ENCODE measurements around the gene CFAP97D2. TPM values are rescaled to one million over a fixed set of nuclear protein-coding genes. Genes with fewer than 3 reads are reported as not detected.

CFAP97D2 gene
- total RNA-seq, 1 experiment from 2014 or later, result not detected

DNA sequence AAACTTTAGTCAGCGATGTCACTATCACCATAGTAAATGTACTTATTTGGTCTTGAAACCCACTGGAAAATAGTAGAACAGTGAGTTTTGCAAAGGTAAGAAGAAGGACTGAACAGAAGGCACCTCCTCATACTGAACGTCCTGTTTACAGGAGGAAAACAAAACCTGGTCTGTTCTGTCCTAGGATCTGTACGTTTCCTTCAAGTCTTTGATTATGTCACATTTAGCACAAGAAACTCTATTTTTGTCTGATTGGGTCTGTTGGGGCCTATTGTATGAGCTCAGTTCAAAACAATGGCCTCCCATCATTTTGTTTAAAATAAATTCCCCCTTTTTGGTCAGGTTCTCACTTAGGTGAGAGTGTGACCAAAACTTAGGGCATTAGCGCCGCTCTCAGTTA lies 11.2 kb upstream of the CFAP97D2 start:
- no peak for TF ChIP-seq CTCF (IDR thresholded peaks at IDR 0.05; ENCODE audit: insufficient read depth in 1 of 2, low read depth in 1 of 2, low read length in 1 of 2, severe bottlenecking in 1 of 2, unreplicated experiment in 1 of 2)
- Histone ChIP-seq H3K9me3 (peaks cover 5% of the 10 kb centered on the region; the same call in 1 of the 2 replicates), H3K4me3 (ENCODE audit: low read depth, low read length) (no peak overlapping the region), H3K27me3 (replicated peaks; ENCODE audit: control insufficient read depth, insufficient read depth, low read length) (no peaks in the 10 kb centered on the region), H3K36me3 (ENCODE audit: control insufficient read depth, insufficient read depth, low read length) (no peaks in the 10 kb centered on the region), H3K4me1 (no peaks in the 10 kb centered on the region)
- Mint-ChIP-seq H3K27me3 (ENCODE audit: insufficient read depth, unreplicated experiment) (peaks cover 9% of the 10 kb centered on the region), H3K36me3 (ENCODE audit: insufficient read depth, unreplicated experiment) (no peaks in the 10 kb centered on the region), H3K4me3 (ENCODE audit: unreplicated experiment) (no peak overlapping the region), H3K27ac (ENCODE audit: unreplicated experiment) (no peak overlapping the region), H3K9me3 (ENCODE audit: unreplicated experiment) (peaks cover 11% of the 10 kb centered on the region), H3K4me1 (ENCODE audit: low read depth, unreplicated experiment) (no peaks in the 10 kb centered on the region)
- intact Hi-C loops (cut with micrococcal nuclease; ENCODE audit: unreplicated experiment), result no loop called here
- CTCF ChIA-PET, result no interaction called here
- no peak for DNase-seq
- no TSS peak for BruUV-seq (replicated peaks)
- POLR2A ChIA-PET, result no interaction called here

GRCh38 chr13:114173272-114173671 lies 5.8 kb upstream of the CFAP97D2 start:
- Histone ChIP-seq H3K4me1 (no peaks in the 10 kb centered on the region), H3K27me3 (replicated peaks; ENCODE audit: control insufficient read depth, insufficient read depth, low read length) (no peaks in the 10 kb centered on the region; the same call in 1 of the 2 replicates), H3K9me3 (peaks cover 9% of the 10 kb centered on the region; the same call in 1 of the 2 replicates), H3K4me3 (ENCODE audit: low read depth, low read length) (no peak overlapping the region), H3K36me3 (ENCODE audit: control insufficient read depth, insufficient read depth, low read length) (no peaks in the 10 kb centered on the region)
- Mint-ChIP-seq H3K9me3 (ENCODE audit: unreplicated experiment) (peaks cover 19% of the 10 kb centered on the region), H3K4me1 (ENCODE audit: low read depth, unreplicated experiment) (no peaks in the 10 kb centered on the region), H3K27me3 (ENCODE audit: insufficient read depth, unreplicated experiment) (no peaks in the 10 kb centered on the region), H3K27ac (ENCODE audit: unreplicated experiment) (no peak overlapping the region), H3K4me3 (ENCODE audit: unreplicated experiment) (no peak overlapping the region), H3K36me3 (ENCODE audit: insufficient read depth, unreplicated experiment) (no peaks in the 10 kb centered on the region)
- ChIA-PET CTCF (no interaction called here), POLR2A (no interaction called here)
- intact Hi-C loops (cut with micrococcal nuclease; ENCODE audit: unreplicated experiment), result no loop called here
- no TSS peak for BruUV-seq (replicated peaks)
- DNase-seq, result no peak
- TF ChIP-seq CTCF (IDR thresholded peaks at IDR 0.05; ENCODE audit: insufficient read depth in 1 of 2, low read depth in 1 of 2, low read length in 1 of 2, severe bottlenecking in 1 of 2, unreplicated experiment in 1 of 2), result no peak

DNA sequence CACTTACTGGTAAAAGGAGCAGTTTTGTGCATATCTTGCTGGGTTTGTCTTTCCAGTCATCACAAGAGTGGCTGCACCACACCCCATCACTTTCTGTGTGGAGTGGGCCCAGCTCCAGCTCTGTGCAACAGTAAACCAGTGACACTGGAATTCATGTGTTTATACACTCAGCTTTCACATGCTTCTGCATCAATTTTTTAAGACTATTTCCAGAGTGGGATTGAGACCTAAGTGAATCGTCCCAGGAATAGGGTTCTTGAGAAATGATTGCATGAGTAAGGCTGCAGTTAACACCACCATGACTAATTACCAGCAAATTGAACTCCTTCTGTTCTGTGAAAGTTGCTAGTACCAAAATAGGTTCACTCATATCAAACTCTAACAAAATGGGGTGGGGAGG lies 5.3 kb upstream of the CFAP97D2 start:
- no peaks in the 10 kb centered on the region for H3K4me1 Mint-ChIP-seq (ENCODE audit: low read depth, unreplicated experiment)
- H3K9me3 Mint-ChIP-seq (ENCODE audit: unreplicated experiment), result peaks cover 19% of the 10 kb centered on the region
- Histone ChIP-seq H3K4me1 (no peaks in the 10 kb centered on the region), H3K27me3 (replicated peaks; ENCODE audit: control insufficient read depth, insufficient read depth, low read length) (no peaks in the 10 kb centered on the region; the same call in 1 of the 2 replicates), H3K36me3 (ENCODE audit: control insufficient read depth, insufficient read depth, low read length) (no peaks in the 10 kb centered on the region), H3K4me3 (ENCODE audit: low read depth, low read length) (no peak overlapping the region), H3K9me3 (peaks cover 9% of the 10 kb centered on the region; the same call in 1 of the 2 replicates)
- ChIA-PET CTCF (no interaction called here), POLR2A (no interaction called here)
- BruUV-seq (replicated peaks), result no TSS peak
- intact Hi-C loops (cut with micrococcal nuclease; ENCODE audit: unreplicated experiment), result no loop called here
- H3K27me3 Mint-ChIP-seq (ENCODE audit: insufficient read depth, unreplicated experiment), result peaks cover 3% of the 10 kb centered on the region
- no peak overlapping the region for H3K27ac Mint-ChIP-seq (ENCODE audit: unreplicated experiment)
- H3K4me3 Mint-ChIP-seq (ENCODE audit: unreplicated experiment), result no peak overlapping the region
- H3K36me3 Mint-ChIP-seq (ENCODE audit: insufficient read depth, unreplicated experiment), result no peaks in the 10 kb centered on the region
- DNase-seq, result no peak
- no peak for TF ChIP-seq CTCF (IDR thresholded peaks at IDR 0.05; ENCODE audit: insufficient read depth in 1 of 2, low read depth in 1 of 2, low read length in 1 of 2, severe bottlenecking in 1 of 2, unreplicated experiment in 1 of 2)
